Embryonic facial prominence (tissue), 1 donor: Measurements from ENCODE around the gene PDE3A.
"Not testable (repeated sequence)": the region's sequence is repeated elsewhere in the genome, so short reads cannot be mapped to it uniquely, and the experiment has no call there.

Source experiments
- DNase-seq: peaks from one replicate; pipeline ENCODE4 v3.0.0-alpha.2; 2016; ENCODE audit errors: extremely low spot score

The PDE3A gene

DNA sequence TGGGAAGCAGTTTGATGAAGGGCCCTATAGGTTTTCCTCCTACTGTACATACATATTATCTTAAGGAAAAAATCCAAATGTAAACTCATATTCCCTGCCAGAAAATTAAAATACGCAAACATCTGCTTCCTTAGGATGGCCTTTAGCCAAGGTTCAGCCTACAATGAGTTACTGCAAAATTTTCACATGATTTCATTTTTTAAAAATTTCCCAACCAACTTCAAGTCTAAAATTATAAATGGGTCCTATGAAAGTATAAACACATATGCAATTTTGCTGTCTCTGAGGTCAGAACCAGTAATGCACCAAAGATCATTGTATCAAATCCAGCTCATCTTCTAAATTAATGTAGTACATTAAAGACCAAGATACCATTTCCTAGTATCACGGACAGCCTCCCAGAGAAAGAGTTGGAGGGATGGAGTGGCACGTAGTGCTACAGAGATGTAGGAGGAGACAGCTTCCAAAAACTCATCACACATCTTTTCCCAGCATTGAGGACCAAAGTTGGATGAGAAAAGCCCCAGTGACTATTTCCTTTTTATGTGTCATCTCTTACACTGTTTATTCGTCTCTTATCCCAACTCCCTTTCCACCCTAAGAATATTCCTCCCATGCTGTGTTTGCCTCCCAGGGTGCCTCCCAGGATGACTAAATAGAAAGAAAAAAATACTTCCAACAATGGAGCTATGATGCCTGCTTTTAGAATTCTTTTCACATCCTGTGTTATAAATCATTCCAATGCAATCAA, 234.5 kb downstream of the PDE3A start:
- no peak for DNase-seq

DNA sequence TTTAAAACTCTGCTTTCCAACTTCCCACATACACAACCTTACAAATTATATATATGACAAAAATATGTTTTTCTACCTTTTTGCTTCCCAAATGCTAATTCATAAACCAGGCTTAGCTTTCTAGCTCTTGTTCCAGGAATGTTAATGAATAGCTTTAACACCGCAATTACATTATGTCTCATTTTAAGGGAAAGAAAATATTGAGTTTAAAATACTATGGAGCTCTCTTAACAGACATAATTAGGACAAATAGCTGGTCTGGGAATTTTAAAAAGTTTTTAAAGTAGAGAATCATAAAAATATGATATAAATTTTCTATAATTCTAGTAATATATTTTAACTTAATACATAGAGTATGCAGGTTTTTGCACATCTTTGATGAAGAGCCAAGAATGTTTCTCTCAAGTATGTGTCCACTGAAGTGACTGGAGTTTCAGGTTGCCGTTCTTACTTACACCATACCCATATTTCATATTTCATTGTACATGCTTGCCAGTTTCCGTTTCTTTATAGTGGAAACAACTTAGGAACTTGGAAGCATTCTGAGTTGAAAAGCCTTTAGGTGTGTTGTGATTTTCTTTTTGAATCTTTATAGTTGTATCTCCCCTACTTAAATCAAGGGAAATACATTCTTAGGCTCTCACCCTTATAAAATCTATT, 236.2 kb downstream of the PDE3A start:
- no peak for DNase-seq

DNA sequence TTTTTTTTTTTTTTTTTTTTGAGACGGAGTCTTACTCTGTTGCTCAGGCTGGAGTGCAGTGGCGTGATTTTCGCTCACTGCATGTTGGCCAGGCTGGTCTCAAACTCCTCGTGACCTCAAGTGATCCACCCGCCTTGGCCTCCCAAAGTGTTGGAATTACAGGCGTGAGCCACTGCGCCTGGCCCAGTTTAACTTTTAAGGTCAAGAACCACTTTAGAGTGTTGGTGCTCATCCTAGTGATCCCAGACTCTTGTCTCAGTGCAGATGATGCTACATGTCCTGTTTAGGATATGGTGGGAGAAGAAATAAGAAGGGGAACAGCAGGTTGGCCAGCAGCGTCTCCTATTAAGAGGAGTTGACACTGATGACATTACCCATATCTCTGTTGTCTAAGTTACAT, 246.7 kb downstream of the PDE3A start:
- DNase-seq: not testable (repeated sequence)

DNA sequence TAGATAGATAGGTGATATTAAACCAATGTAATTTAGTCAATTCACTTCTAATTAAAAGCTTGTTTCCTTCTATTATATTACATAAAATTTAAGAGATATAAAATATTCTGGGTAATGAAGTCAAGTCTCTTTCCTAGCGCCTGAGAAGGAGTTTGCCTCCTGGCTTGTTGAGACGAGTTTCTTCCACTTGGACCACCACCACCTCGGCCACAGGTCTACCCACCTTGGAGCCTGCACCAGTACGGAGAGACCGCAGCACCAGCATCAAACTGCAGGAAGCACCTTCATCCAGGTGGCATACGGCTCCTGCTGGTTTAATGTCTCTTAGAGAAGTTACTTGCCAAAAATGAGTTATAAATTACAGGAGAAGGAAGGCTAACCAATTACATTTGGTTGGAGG, 247.8 kb downstream of the PDE3A start:
- DNase-seq: no peak

DNA sequence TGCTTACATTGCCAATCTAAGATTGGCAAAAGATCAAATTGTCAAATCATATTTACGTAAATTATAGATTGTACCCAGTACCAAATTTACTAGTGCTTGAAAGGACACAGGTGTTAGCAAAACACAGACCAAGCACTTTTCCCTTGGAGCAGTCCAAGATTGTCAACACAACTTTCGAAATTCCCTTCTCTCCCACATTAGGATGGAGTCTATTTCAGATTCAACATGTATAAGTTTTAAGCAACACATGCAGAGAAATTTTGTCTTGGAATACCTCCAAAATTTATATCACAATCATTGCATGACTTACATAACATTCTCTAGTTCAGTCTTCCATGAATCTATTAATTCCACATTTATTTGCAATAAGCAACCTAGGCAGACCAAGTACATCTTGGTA, 251.9 kb downstream of the PDE3A start:
- peak; percentile 29 for DNase-seq

DNA sequence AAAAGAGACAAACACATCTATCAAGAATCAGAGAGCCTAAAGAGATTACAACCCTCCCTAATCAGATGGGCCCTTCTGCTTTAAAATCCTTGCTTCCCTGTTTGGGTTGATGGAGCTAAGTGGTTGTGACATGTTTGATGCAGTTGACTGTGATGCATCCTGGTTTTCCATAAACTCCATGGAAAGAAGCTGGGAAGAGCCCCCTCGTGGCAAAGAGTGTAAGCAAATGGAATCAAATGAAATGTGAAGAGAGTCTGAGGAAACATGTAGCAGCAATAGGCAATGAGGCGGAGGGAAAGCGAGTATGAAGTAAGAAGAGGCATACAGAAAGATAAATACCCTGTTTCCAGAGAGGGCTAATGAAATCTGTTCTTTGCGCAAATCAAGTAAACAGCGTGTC, 256.4 kb downstream of the PDE3A start:
- DNase-seq: no peak

DNA sequence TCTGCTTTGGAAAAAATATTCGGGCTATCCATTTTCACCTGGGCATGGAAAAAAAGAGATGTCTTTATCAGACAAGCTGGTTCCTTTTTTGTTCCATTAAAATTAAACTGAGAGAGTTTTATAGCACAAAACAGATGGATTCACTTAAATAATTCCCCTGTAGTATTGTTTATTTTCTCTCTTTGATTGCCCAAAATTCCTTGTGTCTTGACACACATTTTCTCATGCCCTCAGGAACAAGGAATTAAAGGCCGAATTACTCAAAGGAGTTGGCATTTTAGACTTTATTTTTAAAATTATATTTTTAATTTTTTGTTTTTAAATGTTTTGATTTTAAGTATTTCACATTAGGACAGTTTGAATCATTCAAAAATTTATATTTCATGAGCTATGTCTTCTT, 257.2 kb downstream of the PDE3A start:
- no peak for DNase-seq

DNA sequence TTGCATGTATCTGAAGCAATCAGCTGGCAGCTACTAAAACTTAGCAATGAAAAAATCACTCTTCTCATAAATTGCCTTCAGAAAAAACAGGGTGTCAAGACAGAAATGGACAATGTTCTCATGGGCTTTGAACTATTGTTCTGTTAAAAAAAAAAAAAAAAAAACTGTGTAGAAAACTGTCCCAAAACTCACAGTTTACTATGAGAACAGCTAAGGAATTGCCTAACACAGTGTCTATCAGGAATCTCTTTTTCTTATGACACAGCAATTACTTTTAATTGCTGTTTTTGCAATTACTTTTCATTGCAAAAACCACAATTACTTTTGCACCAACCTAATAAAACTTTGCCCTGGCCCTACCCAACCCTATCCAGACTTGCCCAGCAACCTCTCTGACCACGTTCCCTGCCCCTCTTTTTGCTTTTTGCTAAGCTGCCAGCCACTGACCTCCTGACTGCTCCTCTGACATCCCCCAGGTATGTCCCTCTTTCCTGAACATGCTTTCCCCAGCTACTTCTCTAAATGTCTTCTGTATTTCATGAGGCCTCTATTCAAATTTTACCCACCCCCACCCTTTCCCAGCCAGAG, 258.8 kb downstream of the PDE3A start:
- no peak for DNase-seq

DNA sequence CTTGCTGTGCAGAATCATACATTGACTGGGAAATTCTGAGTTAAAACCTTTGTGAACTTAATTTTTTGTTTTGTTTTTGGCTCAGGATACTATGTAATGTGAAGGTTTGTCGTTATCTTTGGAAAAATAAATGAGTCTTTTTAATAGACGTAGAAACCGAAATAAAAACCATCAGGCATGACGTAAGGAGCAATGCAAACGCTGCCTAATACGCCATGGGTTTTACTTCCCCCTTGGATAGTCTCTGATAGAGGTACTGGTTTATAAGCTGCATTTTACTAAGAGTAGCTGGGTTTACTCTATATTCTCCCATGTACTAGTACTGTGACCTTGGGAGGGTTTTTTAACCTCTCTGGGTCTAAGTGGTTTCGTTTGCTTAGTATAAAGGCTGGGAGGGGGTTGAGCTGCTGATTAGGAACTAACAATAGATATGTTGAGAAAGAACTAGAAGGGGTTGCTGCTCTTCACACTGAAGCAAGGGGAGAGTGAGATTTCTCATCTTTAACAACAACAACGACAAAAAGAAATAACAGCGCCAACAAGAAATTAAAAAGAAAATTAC, 260.0 kb downstream of the PDE3A start:
- no peak for DNase-seq

DNA sequence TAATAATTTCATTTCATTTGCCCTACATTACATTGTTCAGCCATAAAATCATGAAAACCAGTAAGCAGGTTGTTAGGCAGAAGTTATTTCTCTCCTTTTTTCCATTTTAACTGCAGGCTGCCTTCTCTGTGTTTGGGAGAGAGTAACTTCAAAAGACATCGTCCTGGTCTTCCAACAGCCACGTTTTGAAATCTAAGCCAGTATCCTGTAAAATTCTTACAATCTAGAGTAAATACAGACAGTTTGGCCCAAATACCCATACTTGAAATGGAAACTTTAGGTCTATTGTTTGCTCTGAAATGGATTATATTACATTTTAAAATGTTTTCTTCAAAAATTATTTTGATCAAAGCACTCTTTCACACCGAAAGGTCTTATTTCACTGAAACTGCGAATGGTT, 260.7 kb downstream of the PDE3A start:
- DNase-seq: no peak

DNA sequence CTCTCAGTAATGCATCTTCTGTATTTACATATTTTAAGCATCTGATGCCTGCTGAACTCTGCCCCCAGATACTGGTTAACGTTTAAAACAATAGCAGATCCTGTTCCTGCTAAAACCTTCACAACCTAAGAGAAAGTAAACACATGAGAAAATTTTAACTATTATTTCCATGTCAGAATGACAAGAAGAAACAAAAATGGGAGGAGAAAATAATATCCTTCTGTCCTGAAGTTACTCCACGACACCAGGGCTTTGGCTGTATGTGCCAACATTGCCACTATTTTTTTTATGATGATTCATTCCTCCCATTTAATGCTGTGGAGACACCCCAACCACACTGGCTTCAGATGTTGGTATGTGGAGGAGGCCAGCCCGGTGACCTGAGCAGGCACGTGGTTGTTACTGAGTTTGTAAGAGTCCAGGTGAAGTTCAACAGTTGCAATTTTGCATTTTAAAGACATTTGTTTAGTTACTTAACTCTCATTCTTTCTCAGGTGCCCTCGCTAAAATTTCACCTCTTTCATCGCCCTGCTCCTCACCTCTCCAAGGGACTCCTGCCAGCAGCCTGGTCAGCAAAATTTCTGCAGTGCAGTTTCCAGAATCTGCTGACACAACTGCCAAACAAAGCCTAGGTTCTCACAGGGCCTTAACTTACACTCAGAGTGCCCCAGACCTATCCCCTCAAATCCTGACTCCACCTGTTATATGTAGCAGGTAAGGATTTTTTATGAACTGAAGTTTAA, 261.2 kb downstream of the PDE3A start:
- no peak for DNase-seq

DNA sequence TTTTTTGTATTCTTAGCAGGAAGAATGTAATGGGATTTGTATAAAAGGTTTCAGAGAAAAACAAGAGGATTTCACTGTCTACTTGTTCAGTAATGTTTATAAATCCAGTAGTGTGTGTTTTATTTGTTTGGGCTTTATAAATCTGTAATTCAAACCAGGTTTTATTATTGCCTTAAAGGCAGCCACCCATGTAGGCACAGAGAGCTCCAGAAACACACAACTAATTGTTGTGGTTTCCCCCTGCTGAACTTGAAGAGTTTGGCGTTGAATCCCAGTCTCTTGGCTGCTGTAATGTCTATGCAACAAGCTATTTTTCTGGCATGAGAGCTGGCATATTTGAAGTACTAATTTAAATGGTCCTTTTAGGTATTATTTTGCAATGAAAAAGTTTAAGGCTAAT, 263.4 kb downstream of the PDE3A start:
- no peak for DNase-seq

DNA sequence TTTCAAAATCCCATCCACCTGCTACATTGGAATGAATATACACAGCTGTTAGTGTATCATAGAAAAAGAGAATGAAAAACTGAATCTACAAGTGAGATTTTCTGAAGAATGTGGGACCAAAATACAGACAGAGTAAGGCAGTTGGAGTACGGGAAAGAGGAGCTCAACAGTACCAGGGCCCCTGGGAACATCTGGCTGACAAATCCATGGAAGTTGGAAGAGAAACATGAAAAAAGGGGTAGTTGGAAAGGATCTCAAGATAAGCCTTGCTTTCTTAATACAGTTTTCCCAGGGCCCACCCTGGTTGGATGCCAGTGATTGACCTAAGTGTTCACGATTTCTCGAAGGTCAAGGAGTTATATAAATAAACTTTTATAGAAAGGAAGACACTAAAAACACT, 272.8 kb downstream of the PDE3A start:
- DNase-seq: no peak

DNA sequence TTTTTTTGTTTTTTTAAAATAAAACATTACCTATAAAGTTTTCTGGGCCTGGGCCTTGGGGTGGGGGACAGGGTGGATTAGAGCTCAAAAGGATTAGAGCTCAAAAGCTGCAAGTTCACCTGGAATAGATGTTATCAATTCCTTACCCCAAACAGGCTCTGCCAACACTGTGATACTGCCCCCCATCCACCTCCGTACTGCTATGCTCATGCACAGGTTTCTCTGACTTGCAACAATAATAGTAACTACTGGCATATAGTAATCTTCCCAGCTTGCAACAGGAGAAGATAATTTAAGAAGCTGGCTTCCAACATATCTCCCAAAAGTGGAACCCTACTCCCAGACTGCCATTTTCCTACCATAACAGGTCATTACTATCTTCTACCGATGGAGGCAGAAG, 275.5 kb downstream of the PDE3A start:
- DNase-seq: no peak

DNA sequence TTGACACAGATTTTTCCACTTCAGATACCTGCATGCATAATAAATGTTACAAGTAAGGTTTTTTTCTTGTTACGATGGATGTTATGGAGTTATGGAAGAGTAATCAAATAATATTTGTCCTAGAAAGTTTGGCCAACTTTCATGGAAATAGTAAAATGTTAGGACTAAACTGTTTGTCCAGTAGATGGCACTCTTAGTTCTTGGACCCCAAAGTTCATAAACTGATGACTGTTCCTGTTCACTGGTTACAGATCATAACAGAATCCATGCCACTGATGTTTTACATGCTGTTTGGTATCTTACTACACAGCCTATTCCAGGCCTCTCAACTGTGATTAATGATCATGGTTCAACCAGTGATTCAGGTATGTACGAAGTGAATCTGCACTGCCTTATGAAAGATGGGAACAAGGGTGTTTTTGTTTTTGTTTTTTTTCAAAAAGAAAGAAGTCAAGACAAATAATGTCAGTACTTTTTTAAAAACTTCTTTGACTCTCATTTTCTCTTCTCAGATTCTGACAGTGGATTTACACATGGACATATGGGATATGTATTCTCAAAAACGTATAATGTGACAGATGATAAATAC, 278.0 kb downstream of the PDE3A start:
- no peak for DNase-seq

DNA sequence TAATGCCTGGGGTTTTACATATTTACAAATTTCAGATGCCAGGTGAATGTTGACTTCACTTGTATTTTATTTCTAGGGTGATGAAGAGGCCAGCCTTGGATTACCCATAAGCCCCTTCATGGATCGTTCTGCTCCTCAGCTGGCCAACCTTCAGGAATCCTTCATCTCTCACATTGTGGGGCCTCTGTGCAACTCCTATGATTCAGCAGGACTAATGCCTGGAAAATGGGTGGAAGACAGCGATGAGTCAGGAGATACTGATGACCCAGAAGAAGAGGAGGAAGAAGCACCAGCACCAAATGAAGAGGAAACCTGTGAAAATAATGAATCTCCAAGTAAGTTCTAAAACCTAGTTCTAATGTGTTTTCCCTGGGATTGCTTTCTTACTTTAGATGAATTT, 285.5 kb downstream of the PDE3A start:
- DNase-seq: no peak

DNA sequence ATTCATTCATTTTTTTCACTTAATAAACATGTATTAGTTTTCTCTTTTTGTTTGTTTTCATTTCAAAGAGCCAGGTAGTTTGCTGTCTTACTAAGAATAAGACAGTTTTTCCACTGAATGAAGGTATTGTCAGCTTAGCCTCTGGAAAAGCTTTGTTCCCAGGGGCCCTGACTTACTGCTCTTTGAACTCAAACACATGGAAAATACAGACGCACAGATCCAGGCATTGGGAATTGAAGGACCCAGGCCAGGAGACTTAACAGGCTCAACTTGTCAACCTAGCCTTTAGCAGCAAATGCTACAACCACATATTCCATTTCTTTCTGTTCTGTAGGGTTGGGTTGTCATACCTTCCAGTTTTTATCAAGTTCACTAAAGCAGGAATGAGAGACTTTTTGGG, 288.3 kb downstream of the PDE3A start:
- DNase-seq: no peak

DNA sequence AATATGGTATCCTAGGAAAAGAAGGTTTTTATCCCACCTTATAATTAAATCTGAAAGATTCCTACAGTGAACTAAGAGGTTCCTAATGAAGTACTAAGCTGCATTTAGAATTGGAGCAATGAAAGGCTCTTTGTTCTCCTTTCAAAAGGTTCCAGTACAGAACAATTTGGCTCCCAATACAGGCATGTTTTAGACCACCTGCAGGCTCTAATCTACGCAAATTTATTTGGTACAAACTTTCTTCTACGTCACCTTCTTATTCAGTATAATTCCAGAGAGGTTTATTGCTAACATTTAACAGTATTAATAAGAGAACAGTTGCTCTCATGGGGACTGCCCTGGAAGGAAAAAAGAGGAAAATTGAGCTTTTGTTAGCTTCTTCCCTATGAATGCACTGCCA, 289.2 kb downstream of the PDE3A start:
- DNase-seq: no peak

DNA sequence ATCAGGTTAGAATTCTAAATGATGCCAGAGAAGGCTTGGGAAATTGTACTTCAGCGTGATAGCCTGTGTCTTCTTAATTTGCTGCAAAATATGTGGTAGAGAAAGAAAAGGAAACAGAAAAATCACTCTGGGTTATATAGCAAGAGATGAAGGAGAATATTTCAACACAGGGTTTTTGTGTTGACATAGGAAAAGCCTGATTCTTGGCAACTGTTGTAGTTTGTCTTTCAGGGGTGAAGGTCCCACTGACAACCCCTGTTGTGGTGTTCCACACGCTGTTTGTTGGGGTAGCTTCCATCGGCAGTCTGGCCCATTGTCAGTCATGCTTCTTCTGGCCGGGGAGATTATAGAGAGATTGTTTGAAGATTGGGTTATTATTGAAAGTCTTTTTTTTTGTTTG, 313.0 kb downstream of the PDE3A start:
- DNase-seq: no peak

DNA sequence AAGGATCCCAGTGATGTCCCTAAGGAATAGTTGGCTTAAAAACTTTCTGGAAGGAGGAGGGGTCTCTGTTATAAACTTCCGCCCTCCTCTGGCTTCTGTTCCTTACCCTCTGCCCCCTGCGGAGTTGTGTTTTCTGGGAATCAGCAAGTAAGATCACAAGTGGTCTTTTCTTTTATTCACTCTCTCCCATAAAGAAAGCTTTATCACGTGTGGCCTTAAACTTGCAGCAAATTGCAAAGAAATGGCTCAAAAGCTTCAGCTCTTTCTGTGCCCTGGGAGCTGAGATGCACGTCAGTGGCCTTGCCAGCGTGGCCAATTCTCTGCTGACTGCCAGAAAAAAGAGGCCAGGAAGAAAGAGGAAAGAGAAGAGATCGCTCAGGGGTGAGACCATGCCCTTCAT, 326.9 kb downstream of the PDE3A start, which contains the start of gene SLCO1C1:
Gene SLCO1C1, plus strand, starts transcription at position 101 of the 400 bp plus-strand sequence. CDS start 4,245 bp downstream, outside the sequence.
- DNase-seq: no peak

DNA sequence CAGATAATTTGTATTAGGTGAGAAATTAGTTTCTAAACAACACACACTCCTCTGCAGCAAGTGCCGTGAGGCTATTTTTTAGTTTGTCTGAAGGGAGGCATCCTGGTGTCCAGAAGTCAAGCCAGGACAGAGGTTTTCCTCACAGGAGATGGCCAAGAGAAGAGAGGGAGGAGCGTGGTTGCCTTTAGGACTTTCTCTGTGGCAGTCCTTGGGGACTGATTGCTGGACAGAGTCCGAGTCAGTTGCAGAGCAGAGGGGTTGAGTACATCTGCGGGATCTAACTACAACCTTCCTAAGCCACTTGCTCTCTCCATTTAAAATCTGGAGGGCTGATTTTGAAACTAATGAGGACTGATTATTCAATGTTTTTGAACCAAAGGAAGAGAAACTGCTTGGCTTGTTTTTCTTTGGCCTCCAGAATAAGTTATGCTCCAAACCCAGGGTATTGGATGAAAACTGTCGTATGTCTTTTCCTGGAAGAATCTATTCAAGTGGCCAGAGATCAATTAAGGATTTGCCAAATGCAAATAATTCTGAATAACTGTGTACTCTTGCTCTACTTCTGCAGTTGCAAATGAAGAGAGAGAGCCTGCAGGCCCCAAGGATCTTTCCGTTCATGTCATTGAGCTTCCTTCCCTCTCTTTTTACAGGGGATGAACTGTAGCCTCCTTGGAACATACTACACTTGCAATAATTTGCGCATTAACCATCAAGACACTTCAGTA, 328.0 kb downstream of the PDE3A start:
- DNase-seq: no peak
